OCI-LY7 (cell line): ENCODE results near the gene ADAMTS17. TPM values are rescaled to one million over a fixed set of nuclear protein-coding genes. Genes with fewer than 3 reads are reported as not detected.

Experiments
- BruUV-seq: library from RNA; stranded (reverse); fragments of 400-500 nt; replicated peaks from 2 replicates; lab custom pipeline; 2021; lab: Mats Ljungman, UMichigan
- CTCF ChIA-PET: fragments of 300-600 bp; sonication (Branson Sonifier 250); formaldehyde crosslinking; loops from one replicate; lab custom pipeline; 2022; ENCODE audit warnings: antibody characterized with exemption; ENCODE audit not compliant: unreplicated experiment; lab: Charles Lee
- POLR2A ChIA-PET: fragments of 300-600 bp; sonication (Branson Sonifier 250); formaldehyde crosslinking; loops from one replicate; lab custom pipeline; 2022; ENCODE audit warnings: antibody characterized with exemption; lab: Charles Lee
- DNase-seq: peaks from one replicate; pipeline ENCODE4 v3.0.0-alpha.2; 2015; ENCODE audit warnings: low spot score
- H2AFZ ChIP-seq: fragments of 200-600 bp; sonication (generic), shearing (Covaris generic); 2 replicates; pipeline ENCODE4 v1.6.1; 2014; ENCODE audit warnings: mild to moderate bottlenecking, antibody characterized with exemption, low read length, moderate library complexity
- H3K27ac ChIP-seq: fragments of 200-600 bp; sonication (generic); 2 replicates; pipeline ENCODE4 v1.5.1; 2014; ENCODE audit warnings: mixed run types, low read depth, mild to moderate bottlenecking, moderate library complexity, low read length, inconsistent platforms; ENCODE audit not compliant: poor library complexity, severe bottlenecking
- H3K36me3 ChIP-seq: fragments of 200-600 bp; sonication (generic); 2 replicates; pipeline ENCODE4 v1.6.1; 2014; ENCODE audit warnings: mild to moderate bottlenecking, antibody characterized with exemption, low read length, moderate library complexity, mixed read lengths; ENCODE audit not compliant: insufficient read depth
- H3K4me1 ChIP-seq: fragments of 200-600 bp; sonication (generic); 2 replicates; pipeline ENCODE4 v1.5.1; 2014; ENCODE audit warnings: mild to moderate bottlenecking, low read length; ENCODE audit not compliant: insufficient read depth, poor library complexity, severe bottlenecking
- H3K4me2 ChIP-seq: fragments of 200-600 bp; sonication (generic); 2 replicates; pipeline ENCODE4 v1.6.1; 2014; ENCODE audit warnings: mild to moderate bottlenecking, low read length
- H3K4me3 ChIP-seq: fragments of 200-600 bp; sonication (generic); 2 replicates; pipeline ENCODE4 v1.5.1; 2014; ENCODE audit warnings: mild to moderate bottlenecking, low read depth, low read length; ENCODE audit not compliant: poor library complexity, severe bottlenecking
- H3K79me2 ChIP-seq: fragments of 200-600 bp; sonication (generic); 2 replicates; pipeline ENCODE4 v1.6.1; 2016; ENCODE audit warnings: low read depth, mild to moderate bottlenecking, low read length, moderate library complexity, mixed read lengths; ENCODE audit not compliant: insufficient read depth
- H3K9me2 ChIP-seq: fragments of 200-600 bp; sonication (generic); 2 replicates; pipeline ENCODE4 v1.6.1; 2016; ENCODE audit warnings: mild to moderate bottlenecking, low read length, mixed read lengths; ENCODE audit not compliant: insufficient read depth
- H3K9me3 ChIP-seq: fragments of 200-600 bp; sonication (generic); 2 replicates; pipeline ENCODE4 v1.6.1; 2014; ENCODE audit warnings: mild to moderate bottlenecking, mixed run types, low read length, mixed read lengths
- H4K20me1 ChIP-seq: fragments of 200-600 bp; sonication (generic); 2 replicates; pipeline ENCODE4 v1.6.1; 2014; ENCODE audit warnings: mild to moderate bottlenecking, antibody characterized with exemption, low read length, moderate library complexity, mixed read lengths; ENCODE audit not compliant: insufficient read depth
- EZH2phosphoT487 ChIP-seq: fragments of 200-600 bp; sonication (generic); IDR thresholded peaks from 2 replicates; pipeline ENCODE4 v1.6.1; 2018; ENCODE audit warnings: low read depth, borderline replicate concordance, mild to moderate bottlenecking, mixed run types, antibody characterized with exemption, low read length, moderate library complexity, mixed read lengths
- intact Hi-C: fragments of 100-400 bp; cut with micrococcal nuclease; formaldehyde crosslinking; loops from one replicate; pipeline ENCODE4 v1.10.0; 2022; ENCODE audit not compliant: unreplicated experiment
- total RNA-seq, 2 experiments: library from RNA; depleted of rRNA in 1 of 2; stranded (reverse); fragments of >200 nt in 1 of 2; shearing (Covaris generic) in 1 of 2; gene quantifications; 2 replicates each; pipeline ENCODE4 v1.2.3, GENCODE V29; 2014 to 2022
- TF ChIP-seq, protein P1 (sequence below): fragments of 200-600 bp; sonication (generic); conservative IDR thresholded peaks from 2 replicates; pipeline ENCODE4 v1.5.1; 2014; ENCODE audit warnings: mild to moderate bottlenecking, antibody characterized with exemption, low read length, moderate library complexity, mixed read lengths

Gene ADAMTS17
- total RNA-seq, 2 experiments from 2014 or later: not detected

DNA sequence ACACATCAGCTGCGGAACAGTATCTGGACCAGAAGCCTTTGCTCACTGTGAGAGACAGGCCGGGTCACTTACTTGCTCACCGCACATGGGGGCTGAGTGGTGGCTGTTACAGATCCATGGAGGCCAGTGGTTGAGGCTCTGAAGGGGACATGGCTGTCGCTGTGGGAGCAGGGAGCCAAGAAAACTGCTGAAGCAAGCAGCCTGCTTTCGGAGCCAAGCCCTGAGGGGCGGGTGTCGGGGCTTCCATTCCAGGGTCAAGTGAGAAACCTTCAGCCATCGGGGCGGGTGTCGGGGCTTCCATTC lies 42.3 kb upstream of the ADAMTS17 start:
- CTCF ChIA-PET: no interaction called here
- no peak overlapping the region for H3K4me2 ChIP-seq
- TF ChIP-seq, protein P1, sequence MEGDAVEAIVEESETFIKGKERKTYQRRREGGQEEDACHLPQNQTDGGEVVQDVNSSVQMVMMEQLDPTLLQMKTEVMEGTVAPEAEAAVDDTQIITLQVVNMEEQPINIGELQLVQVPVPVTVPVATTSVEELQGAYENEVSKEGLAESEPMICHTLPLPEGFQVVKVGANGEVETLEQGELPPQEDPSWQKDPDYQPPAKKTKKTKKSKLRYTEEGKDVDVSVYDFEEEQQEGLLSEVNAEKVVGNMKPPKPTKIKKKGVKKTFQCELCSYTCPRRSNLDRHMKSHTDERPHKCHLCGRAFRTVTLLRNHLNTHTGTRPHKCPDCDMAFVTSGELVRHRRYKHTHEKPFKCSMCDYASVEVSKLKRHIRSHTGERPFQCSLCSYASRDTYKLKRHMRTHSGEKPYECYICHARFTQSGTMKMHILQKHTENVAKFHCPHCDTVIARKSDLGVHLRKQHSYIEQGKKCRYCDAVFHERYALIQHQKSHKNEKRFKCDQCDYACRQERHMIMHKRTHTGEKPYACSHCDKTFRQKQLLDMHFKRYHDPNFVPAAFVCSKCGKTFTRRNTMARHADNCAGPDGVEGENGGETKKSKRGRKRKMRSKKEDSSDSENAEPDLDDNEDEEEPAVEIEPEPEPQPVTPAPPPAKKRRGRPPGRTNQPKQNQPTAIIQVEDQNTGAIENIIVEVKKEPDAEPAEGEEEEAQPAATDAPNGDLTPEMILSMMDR: 0 out of 2 replicates have a peak, but pooled peaks have one; percentile 4
- no peak for TF ChIP-seq EZH2phosphoT487
- no peaks in the 10 kb centered on the region for H3K9me2 ChIP-seq
- intact Hi-C loops: no loop called here
- no peak overlapping the region for H3K4me3 ChIP-seq
- no peaks in the 10 kb centered on the region for H3K4me1 ChIP-seq
- no peaks in the 10 kb centered on the region for H3K79me2 ChIP-seq
- no peak overlapping the region for H2AFZ ChIP-seq
- no peaks in the 10 kb centered on the region for H3K9me3 ChIP-seq
- no peak for DNase-seq
- POLR2A ChIA-PET: no interaction called here
- no peak overlapping the region for H3K27ac ChIP-seq
- BruUV-seq: no TSS peak
- H4K20me1 ChIP-seq: no peaks in the 10 kb centered on the region
- no peaks in the 10 kb centered on the region for H3K36me3 ChIP-seq

GRCh38 chr15:100383302-100384107 lies 41.7 kb upstream of the ADAMTS17 start:
- Histone ChIP-seq H3K36me3 (no peaks in the 10 kb centered on the region), H3K27ac (no peak overlapping the region), H3K4me1 (no peaks in the 10 kb centered on the region), H2AFZ (no peak overlapping the region), H4K20me1 (no peaks in the 10 kb centered on the region), H3K4me3 (no peak overlapping the region), H3K4me2 (no peak overlapping the region), H3K9me3 (no peaks in the 10 kb centered on the region), H3K9me2 (no peaks in the 10 kb centered on the region), H3K79me2 (no peaks in the 10 kb centered on the region)
- BruUV-seq: no TSS peak
- ChIA-PET CTCF (no interaction called here), POLR2A (no interaction called here)
- peak; percentile 17 for DNase-seq
- intact Hi-C loops: no loop called here
- TF ChIP-seq EZH2phosphoT487: no peak
- TF ChIP-seq, protein P1: peak; percentile 66

DNA sequence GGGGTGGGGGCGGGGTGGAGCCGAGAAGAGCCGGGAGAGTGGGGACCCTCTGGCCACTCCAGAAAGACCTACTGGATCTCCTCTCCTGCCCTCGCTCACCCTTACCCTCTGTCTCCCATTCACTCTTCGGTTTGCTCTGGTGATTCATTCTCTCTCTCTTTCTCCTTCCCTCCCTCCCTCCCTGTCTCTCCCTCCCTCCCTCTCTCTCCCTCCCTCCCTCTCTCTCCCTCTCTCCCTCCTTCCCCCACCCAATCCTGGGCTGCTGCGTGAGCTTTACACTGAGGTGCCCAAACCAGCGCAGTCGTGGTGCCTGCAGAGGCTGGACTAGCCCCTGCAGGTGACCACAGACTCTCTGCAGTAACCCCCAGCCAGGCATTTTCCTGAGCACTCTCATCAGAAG lies 32.2 kb upstream of the ADAMTS17 start:
- no peak for DNase-seq
- no TSS peak for BruUV-seq
- Histone ChIP-seq H3K4me1 (no peaks in the 10 kb centered on the region), H2AFZ (no peak overlapping the region), H3K9me2 (no peaks in the 10 kb centered on the region), H4K20me1 (no peaks in the 10 kb centered on the region), H3K27ac (no peak overlapping the region), H3K36me3 (no peaks in the 10 kb centered on the region), H3K4me3 (no peak overlapping the region), H3K9me3 (no peaks in the 10 kb centered on the region), H3K4me2 (no peak overlapping the region), H3K79me2 (no peaks in the 10 kb centered on the region)
- intact Hi-C loops: no loop called here
- TF ChIP-seq, protein P1: no peak
- TF ChIP-seq EZH2phosphoT487: no peak
- CTCF ChIA-PET: no interaction called here
- POLR2A ChIA-PET: no interaction called here
